ENCODE measurements around the gene NEU1. TPM values are rescaled to one million over a fixed set of nuclear protein-coding genes. Genes with fewer than 3 reads are reported as not detected.
"Not testable (repeated sequence)": the region's sequence is repeated elsewhere in the genome, so short reads cannot be mapped to it uniquely, and the experiment has no call there.

The NEU1 gene
- total RNA-seq, 1 experiment from 2014 or later: 34.3 TPM

DNA sequence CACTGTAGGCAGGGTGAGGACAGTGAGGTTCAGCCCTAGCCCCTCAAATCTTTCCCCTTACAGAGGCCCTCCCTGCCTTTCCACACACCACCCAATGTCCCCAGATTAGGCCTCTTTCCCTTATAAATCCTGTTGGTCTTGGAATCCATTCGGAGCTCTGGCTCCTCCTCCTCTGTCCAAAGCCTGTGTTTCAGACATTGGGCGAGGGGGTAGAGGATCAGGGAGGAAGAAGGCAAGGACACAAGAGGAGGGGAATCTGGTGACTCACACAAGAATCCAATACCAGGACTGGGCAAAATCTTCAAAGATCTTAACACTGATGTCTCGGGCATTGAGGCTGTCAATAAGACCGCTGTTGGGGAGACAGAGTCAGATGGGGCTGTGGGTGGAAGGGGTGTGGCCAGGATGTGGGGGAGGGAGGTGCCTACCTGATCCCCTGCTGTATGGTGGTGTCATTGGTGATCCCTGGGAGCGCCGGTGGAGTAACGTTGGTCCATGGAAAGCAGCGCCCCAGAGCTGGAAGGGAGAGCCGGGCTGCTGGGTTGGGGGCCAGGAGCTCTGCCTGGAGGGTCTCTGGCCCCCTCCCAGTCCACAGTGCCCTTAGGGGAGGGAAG, 8.5 kb upstream of the NEU1 start:
- POLR2A ChIA-PET (ENCODE audit: low non-redundant PET): no interaction called here
- no peaks in the 10 kb centered on the region for H3K36me3 ChIP-seq (ENCODE audit: insufficient read depth, low read length, poor library complexity, severe bottlenecking)
- TF ChIP-seq EZH2 (IDR thresholded peaks at IDR 0.05; ENCODE audit: borderline replicate concordance, low read depth, low read length, poor library complexity, severe bottlenecking): no peak
- TF ChIP-seq, protein P1, sequence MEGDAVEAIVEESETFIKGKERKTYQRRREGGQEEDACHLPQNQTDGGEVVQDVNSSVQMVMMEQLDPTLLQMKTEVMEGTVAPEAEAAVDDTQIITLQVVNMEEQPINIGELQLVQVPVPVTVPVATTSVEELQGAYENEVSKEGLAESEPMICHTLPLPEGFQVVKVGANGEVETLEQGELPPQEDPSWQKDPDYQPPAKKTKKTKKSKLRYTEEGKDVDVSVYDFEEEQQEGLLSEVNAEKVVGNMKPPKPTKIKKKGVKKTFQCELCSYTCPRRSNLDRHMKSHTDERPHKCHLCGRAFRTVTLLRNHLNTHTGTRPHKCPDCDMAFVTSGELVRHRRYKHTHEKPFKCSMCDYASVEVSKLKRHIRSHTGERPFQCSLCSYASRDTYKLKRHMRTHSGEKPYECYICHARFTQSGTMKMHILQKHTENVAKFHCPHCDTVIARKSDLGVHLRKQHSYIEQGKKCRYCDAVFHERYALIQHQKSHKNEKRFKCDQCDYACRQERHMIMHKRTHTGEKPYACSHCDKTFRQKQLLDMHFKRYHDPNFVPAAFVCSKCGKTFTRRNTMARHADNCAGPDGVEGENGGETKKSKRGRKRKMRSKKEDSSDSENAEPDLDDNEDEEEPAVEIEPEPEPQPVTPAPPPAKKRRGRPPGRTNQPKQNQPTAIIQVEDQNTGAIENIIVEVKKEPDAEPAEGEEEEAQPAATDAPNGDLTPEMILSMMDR (conservative IDR thresholded peaks at IDR 0.05; ENCODE audit: low read depth, low read length): no peak
- no peak overlapping the region for H3K27ac ChIP-seq (ENCODE audit: low read depth, low read length, poor library complexity, severe bottlenecking)
- CTCF ChIA-PET: no interaction called here
- H3K4me1 ChIP-seq (ENCODE audit: insufficient read depth, low read length, poor library complexity, severe bottlenecking): no peaks in the 10 kb centered on the region
- no peak for DNase-seq (ENCODE audit: low spot score)
- intact Hi-C loops (cut with micrococcal nuclease; ENCODE audit: unreplicated experiment): no loop called here
- H3K9me3 ChIP-seq (ENCODE audit: low read depth, low read length, poor library complexity, severe bottlenecking): no peaks in the 10 kb centered on the region
- BruUV-seq (replicated peaks): no TSS peak
- H3K27me3 ChIP-seq (replicated peaks; ENCODE audit: insufficient read depth, low read depth, low read length, poor library complexity): no peaks in the 10 kb centered on the region
- H3K4me3 ChIP-seq (ENCODE audit: low read depth, low read length, poor library complexity, severe bottlenecking): no peak overlapping the region

DNA sequence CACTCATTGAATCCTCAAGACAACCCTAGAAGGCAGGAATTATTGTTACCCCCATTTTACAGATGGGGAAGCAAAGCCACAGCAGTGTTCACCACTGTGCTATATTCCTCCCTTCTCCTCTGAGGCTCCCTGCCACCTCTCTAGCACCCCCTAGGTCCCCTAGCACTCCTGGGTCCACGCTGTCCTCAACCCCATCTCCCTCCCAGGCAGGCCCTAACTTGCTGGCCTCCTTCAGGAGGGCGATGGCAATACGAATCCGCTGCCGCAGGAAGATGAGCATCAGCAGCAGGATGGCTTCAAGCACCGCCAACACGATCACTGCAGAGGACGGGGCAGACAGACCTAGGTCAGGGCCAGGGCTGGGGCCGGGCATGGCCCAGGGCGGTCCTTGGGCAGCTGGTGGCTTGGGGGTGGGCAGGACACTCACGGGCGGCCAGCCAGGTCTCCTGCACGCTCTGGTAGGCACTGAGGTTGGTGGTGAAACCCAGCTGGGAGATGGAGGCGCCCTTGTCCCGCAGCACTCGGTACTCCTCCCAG, 7.8 kb upstream of the NEU1 start:
- H3K27me3 ChIP-seq (replicated peaks; ENCODE audit: insufficient read depth, low read depth, low read length, poor library complexity): no peaks in the 10 kb centered on the region
- H3K9me3 ChIP-seq (ENCODE audit: low read depth, low read length, poor library complexity, severe bottlenecking): no peaks in the 10 kb centered on the region
- DNase-seq (ENCODE audit: low spot score): no peak
- H3K4me1 ChIP-seq (ENCODE audit: insufficient read depth, low read length, poor library complexity, severe bottlenecking): no peaks in the 10 kb centered on the region
- no peaks in the 10 kb centered on the region for H3K36me3 ChIP-seq (ENCODE audit: insufficient read depth, low read length, poor library complexity, severe bottlenecking)
- no TSS peak for BruUV-seq (replicated peaks)
- H3K4me3 ChIP-seq (ENCODE audit: low read depth, low read length, poor library complexity, severe bottlenecking): no peak overlapping the region
- TF ChIP-seq, protein P1 (conservative IDR thresholded peaks at IDR 0.05; ENCODE audit: low read depth, low read length): no peak; the same call in 1 of the 2 replicates
- no peak for TF ChIP-seq EZH2 (IDR thresholded peaks at IDR 0.05; ENCODE audit: borderline replicate concordance, low read depth, low read length, poor library complexity, severe bottlenecking)
- H3K27ac ChIP-seq (ENCODE audit: low read depth, low read length, poor library complexity, severe bottlenecking): no peak overlapping the region
- intact Hi-C loops (cut with micrococcal nuclease; ENCODE audit: unreplicated experiment): no loop called here
- ChIA-PET POLR2A (ENCODE audit: low non-redundant PET) (no interaction called here), CTCF (no interaction called here)

DNA sequence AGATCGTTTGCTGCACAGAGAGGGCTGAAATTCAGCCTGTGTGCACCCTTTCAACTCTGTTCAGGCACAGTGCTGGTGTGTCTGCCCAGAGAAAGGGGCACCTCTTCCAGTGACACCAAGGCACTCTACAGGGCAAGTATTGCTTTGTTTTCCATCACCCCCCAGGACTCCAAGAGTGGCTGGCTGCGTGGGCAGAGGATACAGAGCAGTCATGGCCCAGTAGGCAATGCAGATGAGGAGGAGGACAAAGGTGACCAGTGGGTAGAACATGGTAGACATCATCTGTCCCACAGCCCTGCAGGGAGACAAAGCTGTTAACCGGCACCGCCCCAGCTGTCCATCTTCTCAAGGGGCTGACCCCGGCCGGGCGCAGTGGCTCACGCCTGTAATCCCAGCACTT, 6.7 kb upstream of the NEU1 start:
- intact Hi-C loops (cut with micrococcal nuclease; ENCODE audit: unreplicated experiment): no loop called here
- Histone ChIP-seq H3K9me3 (ENCODE audit: low read depth, low read length, poor library complexity, severe bottlenecking) (no peaks in the 10 kb centered on the region), H3K4me1 (ENCODE audit: insufficient read depth, low read length, poor library complexity, severe bottlenecking) (peaks cover 3% of the 10 kb centered on the region), H3K27me3 (replicated peaks; ENCODE audit: insufficient read depth, low read depth, low read length, poor library complexity) (no peaks in the 10 kb centered on the region), H3K36me3 (ENCODE audit: insufficient read depth, low read length, poor library complexity, severe bottlenecking) (no peaks in the 10 kb centered on the region), H3K4me3 (ENCODE audit: low read depth, low read length, poor library complexity, severe bottlenecking) (no peak overlapping the region), H3K27ac (ENCODE audit: low read depth, low read length, poor library complexity, severe bottlenecking) (no peak overlapping the region)
- DNase-seq (ENCODE audit: low spot score): no peak
- CTCF ChIA-PET: no interaction called here
- no TSS peak for BruUV-seq (replicated peaks)
- no peak for TF ChIP-seq EZH2 (IDR thresholded peaks at IDR 0.05; ENCODE audit: borderline replicate concordance, low read depth, low read length, poor library complexity, severe bottlenecking)
- TF ChIP-seq, protein P1 (conservative IDR thresholded peaks at IDR 0.05; ENCODE audit: low read depth, low read length): no peak
- POLR2A ChIA-PET (ENCODE audit: low non-redundant PET): interaction anchor here (0.7 kb wide), 1 partner anchor 375 kb away, joined by 3 read pairs; no protein-coding TSS in a partner anchor

DNA sequence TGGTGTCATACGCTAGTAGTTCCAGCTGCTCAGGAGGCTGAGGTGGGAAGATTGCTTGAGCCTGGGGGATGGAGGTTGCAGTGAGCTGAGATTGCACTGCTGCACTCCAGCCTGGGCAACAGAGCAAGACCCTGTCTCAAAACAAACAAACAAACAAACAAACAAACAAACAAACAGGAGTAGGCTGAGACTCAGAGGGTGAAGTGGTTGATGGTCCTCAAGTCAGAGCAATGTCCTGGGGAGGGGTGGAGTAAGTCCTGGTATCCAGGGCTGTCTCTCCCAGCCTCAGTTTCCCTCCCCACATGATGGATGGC, 6.0 kb upstream of the NEU1 start:
- H3K36me3 ChIP-seq (ENCODE audit: insufficient read depth, low read length, poor library complexity, severe bottlenecking); H3K27ac ChIP-seq (ENCODE audit: low read depth, low read length, poor library complexity, severe bottlenecking); CTCF ChIA-PET; H3K9me3 ChIP-seq (ENCODE audit: low read depth, low read length, poor library complexity, severe bottlenecking); H3K4me3 ChIP-seq (ENCODE audit: low read depth, low read length, poor library complexity, severe bottlenecking); BruUV-seq (replicated peaks); POLR2A ChIA-PET (ENCODE audit: low non-redundant PET); H3K27me3 ChIP-seq (replicated peaks; ENCODE audit: insufficient read depth, low read depth, low read length, poor library complexity); DNase-seq (ENCODE audit: low spot score); intact Hi-C loops (cut with micrococcal nuclease; ENCODE audit: unreplicated experiment); H3K4me1 ChIP-seq (ENCODE audit: insufficient read depth, low read length, poor library complexity, severe bottlenecking): not testable (repeated sequence)

Data from A673 (cell line).